GM04504 (cell line): Measurements from ENCODE around the gene RALGAPA2.

Experiments
- DNase-seq: peaks from one replicate; pipeline ENCODE4 v3.0.0-alpha.2; 2012; ENCODE audit warnings: low read depth

RALGAPA2 gene

GRCh38 chr20:20683481-20684321 is 28.7 kb downstream of the RALGAPA2 start:
- DNase-seq = no peak

DNA sequence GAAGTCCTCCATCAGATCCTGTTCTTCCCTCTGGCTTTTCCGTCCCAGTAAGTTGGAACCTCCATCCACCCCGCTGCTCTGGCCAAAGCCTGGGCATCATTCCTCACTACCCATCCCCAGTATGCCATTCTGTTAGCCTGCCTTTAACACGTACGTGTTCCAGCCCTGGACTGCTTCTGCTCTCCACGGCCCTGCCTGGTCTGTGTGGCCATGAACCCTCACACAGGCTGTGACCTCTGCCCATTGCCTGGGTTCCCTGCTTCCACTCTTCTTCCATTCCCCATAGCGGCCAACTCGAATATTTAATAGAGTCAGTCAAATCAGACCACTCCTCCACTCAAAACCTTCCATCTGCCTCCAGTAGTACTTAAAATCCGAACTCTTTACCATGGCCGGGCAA is 29.4 kb downstream of the RALGAPA2 start:
- DNase-seq = no peak

- no peak for DNase-seq
These were observed 31.4 kb downstream of the RALGAPA2 start for GRCh38 chr20:20680991-20681508.

DNA sequence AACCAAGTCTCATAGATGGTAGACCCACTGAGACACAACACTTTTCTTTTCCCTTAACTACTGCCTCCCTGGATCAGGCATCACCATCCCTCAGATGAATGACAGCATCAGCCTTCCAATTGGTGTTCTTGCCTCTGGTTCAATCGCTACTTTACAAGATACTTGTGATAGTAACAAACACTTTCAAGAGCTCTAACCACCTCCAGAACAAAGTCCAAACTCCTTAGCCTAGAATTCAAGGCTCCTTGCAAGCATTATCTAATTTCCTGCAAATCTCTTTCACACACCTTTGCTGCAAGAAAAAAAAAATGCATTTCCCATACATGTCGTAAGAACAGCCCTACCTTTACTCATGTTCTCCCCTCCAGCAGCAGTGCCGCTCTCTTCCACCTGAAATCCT is 33.1 kb downstream of the RALGAPA2 start:
- no peak for DNase-seq

DNA sequence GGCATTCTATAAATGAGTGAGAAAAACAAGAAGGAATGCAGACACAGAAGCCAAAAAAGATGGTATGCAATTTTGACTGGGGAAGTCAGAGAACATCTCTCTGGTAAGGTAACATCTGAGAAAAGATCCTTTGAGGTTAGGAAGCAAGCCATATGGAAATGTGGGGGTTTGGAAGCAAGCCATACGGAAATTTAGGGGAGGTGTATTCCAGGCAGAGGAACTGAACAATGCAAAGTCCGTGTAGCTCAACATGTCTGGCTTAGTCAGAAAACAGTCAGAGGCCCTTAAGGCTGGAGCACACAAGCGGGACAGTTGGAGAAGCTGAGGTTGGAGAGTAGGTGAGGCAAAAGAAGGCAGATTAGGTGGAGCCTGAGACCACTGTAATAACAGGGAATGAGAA is 35.3 kb downstream of the RALGAPA2 start:
- no peak for DNase-seq

GRCh38 chr20:20668639-20669038 is 43.8 kb downstream of the RALGAPA2 start:
- no peak for DNase-seq

- no peak for DNase-seq
These were observed 46.1 kb downstream of the RALGAPA2 start for GRCh38 chr20:20666359-20666758.

DNA sequence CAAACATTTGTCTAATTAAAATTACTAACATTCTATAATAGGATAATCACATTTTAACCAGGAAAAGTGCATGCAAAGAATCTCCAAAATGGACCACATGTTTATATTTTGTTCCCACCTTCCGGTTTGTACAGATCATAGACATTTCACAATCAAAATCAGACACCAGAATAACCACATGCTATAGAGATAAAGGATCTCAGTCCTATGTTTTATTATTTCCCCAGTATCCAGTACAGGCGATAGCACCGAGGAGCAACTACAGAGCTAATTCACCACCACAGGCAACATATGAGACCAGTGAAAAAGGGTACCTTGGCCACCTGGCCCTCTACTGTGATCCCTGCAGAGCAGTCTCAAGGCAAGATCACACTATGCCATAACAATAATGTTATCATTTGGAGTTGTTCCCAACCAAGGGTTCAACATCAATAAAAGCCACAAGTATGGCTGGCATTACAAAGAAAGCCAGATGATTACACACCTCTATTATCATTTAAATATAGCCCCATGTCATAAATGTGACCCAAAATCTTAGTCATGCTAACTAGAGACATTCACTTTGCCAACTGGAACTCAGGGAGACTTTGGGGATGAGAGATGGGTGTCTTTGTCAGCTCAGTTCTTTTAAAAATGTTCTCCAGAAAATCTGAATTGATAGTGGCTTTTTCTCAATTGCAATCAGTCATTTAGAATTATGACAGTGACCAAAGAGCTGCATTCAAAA is 46.7 kb downstream of the RALGAPA2 start:
- DNase-seq = no peak

DNA sequence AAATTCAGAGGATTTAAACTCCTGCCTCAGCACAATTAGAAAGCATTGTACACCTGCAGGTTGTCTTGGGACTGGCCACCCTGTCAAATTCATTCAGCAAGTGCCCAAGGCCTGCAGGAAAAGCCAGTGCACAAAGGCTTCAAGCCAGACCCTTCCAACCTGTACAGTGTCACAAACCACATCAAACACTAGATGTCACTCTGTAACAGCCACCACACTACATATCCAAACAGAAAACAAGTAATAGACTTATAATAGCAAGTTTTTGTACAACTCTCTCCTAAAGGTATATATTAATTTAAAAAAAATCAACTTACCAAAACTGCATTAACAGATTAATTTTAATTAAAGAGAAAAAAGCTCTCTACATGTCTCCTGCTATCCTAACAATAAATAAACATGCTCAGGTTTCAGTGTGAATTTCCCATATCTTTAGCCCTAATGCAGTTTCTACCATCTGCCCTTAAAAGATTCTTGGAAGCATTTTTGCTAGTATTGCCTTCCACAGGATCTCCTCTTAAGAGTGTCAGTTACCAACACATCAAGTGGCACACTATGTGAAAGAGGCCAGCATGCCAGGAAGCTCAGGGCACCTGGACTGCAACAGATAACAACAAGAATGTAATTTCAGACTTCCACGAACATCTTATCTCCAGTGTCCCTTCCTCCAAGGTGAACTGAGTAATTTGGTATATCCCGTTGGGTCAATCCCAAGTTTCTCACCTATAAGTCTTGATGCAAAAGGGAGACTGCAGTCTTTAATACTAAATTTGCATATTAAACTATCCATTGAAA is 47.5 kb downstream of the RALGAPA2 start:
- DNase-seq = no peak

GRCh38 chr20:20663841-20664240 is 48.6 kb downstream of the RALGAPA2 start:
- no peak for DNase-seq

DNA sequence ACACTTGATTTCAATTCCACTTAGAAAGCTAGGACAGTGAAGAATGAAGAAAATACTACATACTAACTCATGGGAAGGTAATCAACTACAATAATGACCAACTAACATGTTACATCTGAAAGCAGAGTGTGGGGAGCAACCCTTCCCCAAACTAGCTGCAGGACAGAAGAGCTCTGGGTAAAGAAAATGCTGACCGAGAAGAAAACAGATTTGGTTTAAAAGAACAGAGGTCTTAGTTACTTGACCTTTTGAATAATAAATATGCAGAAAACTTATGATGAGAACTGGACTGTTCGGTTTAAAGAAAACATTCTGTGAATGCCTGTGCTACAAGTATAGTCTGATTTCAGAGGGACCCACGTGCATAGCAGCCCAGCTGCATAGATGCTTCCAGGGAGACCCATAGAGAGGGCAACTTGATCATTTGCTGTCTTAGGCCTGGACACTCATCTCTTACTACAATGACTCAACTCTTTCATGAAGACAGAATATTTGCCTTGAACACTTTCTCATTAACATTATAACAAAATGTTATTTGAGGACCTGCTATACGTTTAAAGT is 53.5 kb downstream of the RALGAPA2 start:
- no peak for DNase-seq

DNA sequence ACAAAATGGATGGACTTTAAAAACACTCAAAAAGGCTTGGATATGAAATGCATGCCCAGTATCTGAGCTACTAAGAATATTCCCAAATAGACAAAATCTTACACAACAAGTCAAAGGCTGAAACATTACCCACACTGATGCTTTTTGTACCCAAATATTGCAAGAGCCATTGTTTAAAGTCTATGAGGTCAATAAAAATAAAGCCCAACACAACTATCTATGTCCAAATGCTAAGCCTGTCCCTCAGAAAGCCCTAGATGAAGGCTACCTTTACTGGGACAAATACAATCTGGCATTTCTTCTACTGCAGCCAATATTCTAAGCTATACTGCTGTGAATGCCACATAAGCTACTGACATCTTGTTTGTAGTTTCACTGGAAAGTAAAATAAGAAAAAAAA is 54.3 kb downstream of the RALGAPA2 start:
- no peak for DNase-seq

GRCh38 chr20:20657092-20657491 is 55.4 kb downstream of the RALGAPA2 start:
- DNase-seq = no peak

DNA sequence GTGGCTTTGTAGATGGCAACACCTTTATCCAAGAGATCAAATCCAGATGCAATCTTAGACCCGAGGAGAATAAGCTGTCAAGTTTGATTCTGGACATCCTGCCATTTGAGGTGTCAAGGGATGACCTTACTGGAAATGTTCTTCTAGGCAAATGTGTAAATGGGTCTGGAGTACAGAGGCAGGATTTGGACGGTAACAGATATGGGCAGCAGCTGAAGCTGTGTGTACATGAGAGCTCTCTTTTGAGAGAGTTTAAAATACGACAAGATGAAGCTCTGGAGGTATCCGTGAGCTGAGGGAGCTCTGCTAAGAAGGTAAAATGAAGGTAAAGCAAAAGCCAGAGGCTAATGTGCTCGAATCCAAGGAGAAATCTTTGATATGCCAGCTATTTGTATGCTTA is 56.6 kb downstream of the RALGAPA2 start:
- DNase-seq = no peak

GRCh38 chr20:20649945-20650344 is 62.5 kb downstream of the RALGAPA2 start:
- DNase-seq = no peak

DNA sequence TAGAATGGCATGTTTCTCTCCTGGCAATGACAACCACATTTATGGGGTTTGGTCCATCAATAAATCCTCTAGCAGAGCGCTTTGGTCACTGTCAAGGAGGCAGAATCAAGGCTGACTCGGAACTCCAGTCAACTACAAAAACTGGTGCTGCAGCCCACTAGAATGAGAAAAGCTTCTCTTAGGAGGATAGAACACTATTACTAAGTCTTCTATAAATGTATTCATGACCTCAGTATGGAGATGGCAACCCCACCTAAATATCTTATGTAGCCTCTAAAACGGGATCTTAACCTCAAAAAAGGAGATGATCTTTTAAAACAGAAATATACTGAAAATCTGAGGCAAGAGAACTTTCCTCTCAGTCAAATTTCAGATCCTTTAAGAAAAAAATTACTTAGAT is 68.5 kb downstream of the RALGAPA2 start:
- no peak for DNase-seq

- DNase-seq = no peak
These were observed 70.7 kb downstream of the RALGAPA2 start for GRCh38 chr20:20641783-20642182.

DNA sequence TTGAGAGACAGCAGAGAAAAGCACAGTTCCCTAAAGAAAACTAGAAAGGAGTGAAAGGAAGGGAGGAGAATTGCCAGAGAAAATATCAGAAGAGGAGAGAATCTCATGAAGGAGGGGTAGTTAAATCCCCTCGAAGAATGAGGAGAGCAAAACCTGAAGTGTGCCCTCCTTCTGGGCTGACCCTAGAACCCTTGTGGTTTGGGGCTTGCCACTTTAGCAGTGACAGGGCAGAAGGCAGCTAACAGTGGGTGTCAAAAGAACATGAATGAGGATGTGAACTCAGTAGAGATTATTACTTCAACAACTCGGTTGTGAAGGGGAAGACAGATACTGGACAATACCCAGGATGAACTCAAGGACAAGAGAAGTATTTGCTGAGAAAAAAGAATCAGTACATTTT is 73.6 kb downstream of the RALGAPA2 start:
- DNase-seq = no peak

GRCh38 chr20:20637998-20638725 is 74.3 kb downstream of the RALGAPA2 start:
- DNase-seq = no peak

DNA sequence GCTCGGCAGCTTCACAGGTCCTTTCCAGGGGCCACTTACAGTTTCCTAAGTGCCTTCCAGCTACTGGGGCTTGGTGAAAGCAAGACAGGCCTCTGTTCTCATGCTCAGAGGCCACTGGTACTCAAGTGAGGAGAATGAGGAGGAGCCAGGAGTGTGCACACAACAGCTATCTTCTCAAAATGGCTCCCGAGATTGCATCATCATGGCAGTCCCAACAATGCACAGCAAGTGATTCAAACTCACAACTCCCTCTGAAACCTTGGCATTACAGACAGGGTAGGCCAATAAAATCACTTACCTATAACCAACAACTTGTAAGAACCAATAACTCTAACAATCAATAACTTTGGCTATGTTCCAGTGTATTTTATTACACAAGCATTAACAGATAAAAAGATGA is 77.4 kb downstream of the RALGAPA2 start:
- DNase-seq = no peak

- DNase-seq = no peak
These were observed 79.8 kb downstream of the RALGAPA2 start for GRCh38 chr20:20632644-20633043.
